ENCODE data around the gene FRZB.

The FRZB gene

GRCh38 chr2:182804128-182804527 lies 62.3 kb downstream of the FRZB start:
- no peak for DNase-seq (ENCODE audit: low read depth in 2 of 2, low spot score in 1 of 2)

- DNase-seq (ENCODE audit: low read depth in 2 of 2, low spot score in 1 of 2) = no peak
These were observed 67.7 kb downstream of the FRZB start for GRCh38 chr2:182798736-182799135.

GRCh38 chr2:182792441-182792840 lies 74.0 kb downstream of the FRZB start:
- no peak for DNase-seq (ENCODE audit: low read depth in 2 of 2, low spot score in 1 of 2)

- no peak for DNase-seq (ENCODE audit: low read depth in 2 of 2, low spot score in 1 of 2)
These were observed 81.7 kb downstream of the FRZB start for GRCh38 chr2:182784777-182785176.

GRCh38 chr2:182784058-182784706 lies 82.3 kb downstream of the FRZB start:
- DNase-seq (ENCODE audit: low read depth in 2 of 2, low spot score in 1 of 2) = no peak
